Smooth muscle cell of the umbilical artery (primary cell): ENCODE data around the gene ZNF292. TPM values are rescaled to one million over a fixed set of nuclear protein-coding genes. Genes with fewer than 3 reads are reported as not detected.

Experiments used
- total RNA-seq: library from RNA; depleted of rRNA; stranded (reverse); fragments of >200 nt; gene quantifications from 2 replicates; pipeline ENCODE4 v1.2.3, GENCODE V29; 2014

The ZNF292 gene
- 34.1 and 37.6 TPM in 2 replicates for total RNA-seq

GRCh38 chr6:87154993-87155841 is at the start of gene ZNF292:
Gene ZNF292, plus strand, starts transcription at chr6:87155565. Its CDS starts 27 bp downstream, at chr6:87155592.

Other genes with a start within 250 kb of the ZNF292 start
- gene HTR1E, start 218.0 kb upstream of the ZNF292 start, total RNA-seq = not detected in 2 replicates
- gene CGA, start 60.5 kb upstream of the ZNF292 start, total RNA-seq = not detected in 2 replicates
- 5.6 and 5.9 TPM in 2 replicates for gene SMIM8, start 167.0 kb downstream of the ZNF292 start, total RNA-seq
- not detected in 2 replicates for gene GJB7, start 173.7 kb downstream of the ZNF292 start, total RNA-seq
- gene C6orf163, start 189.2 kb downstream of the ZNF292 start, total RNA-seq = 0.59 and 2.3 TPM in 2 replicates